SK-N-DZ (cell line): ENCODE measurements around the gene NR1H2.

ENCODE experiments used
- DNase-seq: peaks from one replicate; pipeline ENCODE4 v3.0.0-alpha.2; 2015; ENCODE audit warnings: low spot score

Gene NR1H2

GRCh38 chr19:50401605-50402450 lies 25.6 kb downstream of the NR1H2 start:
- no peak for DNase-seq

DNA sequence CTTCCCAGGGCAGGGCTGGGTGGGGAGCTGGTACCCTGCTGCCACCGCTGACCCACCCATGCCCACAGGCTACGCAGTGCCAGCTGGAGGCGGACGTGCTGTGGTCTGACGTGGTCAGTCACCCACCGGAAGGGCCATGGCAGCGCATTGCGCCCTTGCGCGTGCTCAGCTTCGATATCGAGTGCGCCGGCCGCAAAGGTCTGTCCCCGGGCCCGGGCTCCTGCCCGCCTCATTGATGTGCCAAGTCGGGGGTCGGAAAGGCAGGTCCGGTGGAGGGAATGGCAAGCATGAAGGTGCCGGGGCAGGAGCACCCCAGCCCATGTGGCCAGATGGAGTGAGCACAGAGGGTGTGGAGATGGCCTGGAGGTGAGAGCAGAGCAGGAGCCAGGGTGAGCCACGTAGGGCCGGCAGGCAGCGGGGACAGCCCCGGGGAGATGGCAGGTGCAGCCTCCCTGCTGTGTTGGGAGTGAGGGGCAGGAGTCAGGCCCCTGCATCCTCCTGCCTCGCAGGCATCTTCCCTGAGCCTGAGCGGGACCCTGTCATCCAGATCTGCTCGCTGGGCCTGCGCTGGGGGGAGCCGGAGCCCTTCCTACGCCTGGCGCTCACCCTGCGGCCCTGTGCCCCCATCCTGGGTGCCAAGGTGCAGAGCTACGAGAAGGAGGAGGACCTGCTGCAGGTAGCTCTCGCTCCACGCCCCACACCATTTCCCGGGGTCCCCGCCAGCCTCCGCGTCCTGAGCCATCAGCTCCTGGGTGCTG lies 26.5 kb downstream of the NR1H2 start:
- DNase-seq = no peak

DNA sequence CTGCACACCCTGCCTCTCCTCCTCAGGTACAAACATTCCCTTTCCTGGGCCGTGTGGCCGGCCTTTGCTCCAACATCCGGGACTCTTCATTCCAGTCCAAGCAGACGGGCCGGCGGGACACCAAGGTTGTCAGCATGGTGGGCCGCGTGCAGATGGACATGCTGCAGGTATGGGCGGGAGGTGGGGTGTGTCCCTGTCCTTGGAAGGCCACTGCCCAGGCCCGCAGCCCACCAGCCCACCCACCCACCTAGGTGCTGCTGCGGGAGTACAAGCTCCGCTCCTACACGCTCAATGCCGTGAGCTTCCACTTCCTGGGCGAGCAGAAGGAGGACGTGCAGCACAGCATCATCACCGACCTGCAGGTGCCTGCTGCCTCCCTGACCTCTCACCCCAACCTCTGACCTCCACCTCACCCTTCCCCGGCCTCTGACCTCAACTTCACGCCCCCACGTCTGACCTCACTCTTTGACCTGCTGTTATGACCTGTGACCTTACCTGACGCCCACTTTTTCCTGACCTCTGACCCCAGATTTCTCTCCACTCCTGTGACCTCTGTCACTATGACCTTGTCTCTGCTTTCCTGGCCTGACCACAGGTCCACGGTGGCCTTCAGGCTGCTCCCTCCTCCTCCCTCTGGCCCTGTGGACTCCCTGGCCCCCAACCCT lies 30.0 kb downstream of the NR1H2 start:
- DNase-seq = no peak

DNA sequence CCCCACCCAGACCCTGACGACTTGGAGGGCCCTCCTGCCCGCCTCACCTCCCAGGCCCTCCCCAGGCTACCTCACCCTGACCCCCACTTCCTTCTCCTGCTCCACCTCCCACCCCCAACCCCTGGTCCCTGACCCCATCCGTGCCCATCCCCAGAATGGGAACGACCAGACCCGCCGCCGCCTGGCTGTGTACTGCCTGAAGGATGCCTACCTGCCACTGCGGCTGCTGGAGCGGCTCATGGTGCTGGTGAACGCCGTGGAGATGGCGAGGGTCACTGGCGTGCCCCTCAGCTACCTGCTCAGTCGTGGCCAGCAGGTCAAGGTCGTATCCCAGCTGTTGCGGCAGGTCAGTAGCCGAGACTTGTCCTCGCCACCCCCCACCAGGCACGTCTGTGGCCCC lies 30.6 kb downstream of the NR1H2 start:
- no peak for DNase-seq

DNA sequence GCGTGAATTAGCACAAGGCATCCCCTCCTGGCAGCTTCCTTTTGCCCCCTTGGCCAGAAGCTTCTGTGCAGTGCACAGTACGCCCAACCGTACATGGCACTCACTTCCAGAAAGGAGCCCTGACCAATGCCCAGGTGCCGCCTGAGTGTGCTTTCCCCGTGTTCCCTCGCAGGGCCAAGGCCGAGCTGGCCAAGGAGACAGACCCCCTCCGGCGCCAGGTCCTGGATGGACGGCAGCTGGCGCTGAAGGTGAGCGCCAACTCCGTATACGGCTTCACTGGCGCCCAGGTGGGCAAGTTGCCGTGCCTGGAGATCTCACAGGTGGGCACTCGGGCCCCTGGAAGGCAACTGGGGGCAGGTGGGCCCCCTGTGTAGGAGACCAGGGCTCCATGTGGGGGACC lies 33.1 kb downstream of the NR1H2 start:
- DNase-seq = no peak

GRCh38 chr19:50410109-50410508 lies 33.9 kb downstream of the NR1H2 start:
- DNase-seq = no peak

DNA sequence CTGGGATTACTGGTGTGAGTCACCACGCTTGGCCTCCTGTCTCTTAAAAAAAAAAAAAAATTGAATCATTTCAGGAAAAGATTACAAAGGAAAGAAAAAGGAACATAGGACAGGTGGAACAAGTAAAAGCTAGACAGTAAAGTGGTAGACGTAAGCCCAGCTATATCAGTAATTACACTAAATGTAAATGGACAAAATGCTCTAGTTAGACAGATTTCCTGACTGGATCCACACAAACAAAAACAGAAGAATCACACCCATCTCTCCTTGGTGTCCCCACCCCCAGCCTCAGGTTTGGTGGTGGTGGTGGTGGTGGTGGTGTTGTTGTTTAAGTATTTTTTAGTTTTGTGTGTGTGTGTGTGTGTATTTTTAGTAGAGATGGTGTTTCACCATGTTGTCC lies 36.2 kb downstream of the NR1H2 start:
- DNase-seq = no peak

- no peak for DNase-seq
Measured at GRCh38 chr19:50413096-50413495, 36.8 kb downstream of the NR1H2 start.

- DNase-seq = no peak
Measured at GRCh38 chr19:50413531-50413930, 37.3 kb downstream of the NR1H2 start.

GRCh38 chr19:50414864-50415660 lies 38.8 kb downstream of the NR1H2 start:
- peak; percentile 36 for DNase-seq

GRCh38 chr19:50415661-50416033 lies 39.4 kb downstream of the NR1H2 start:
- DNase-seq = no peak

DNA sequence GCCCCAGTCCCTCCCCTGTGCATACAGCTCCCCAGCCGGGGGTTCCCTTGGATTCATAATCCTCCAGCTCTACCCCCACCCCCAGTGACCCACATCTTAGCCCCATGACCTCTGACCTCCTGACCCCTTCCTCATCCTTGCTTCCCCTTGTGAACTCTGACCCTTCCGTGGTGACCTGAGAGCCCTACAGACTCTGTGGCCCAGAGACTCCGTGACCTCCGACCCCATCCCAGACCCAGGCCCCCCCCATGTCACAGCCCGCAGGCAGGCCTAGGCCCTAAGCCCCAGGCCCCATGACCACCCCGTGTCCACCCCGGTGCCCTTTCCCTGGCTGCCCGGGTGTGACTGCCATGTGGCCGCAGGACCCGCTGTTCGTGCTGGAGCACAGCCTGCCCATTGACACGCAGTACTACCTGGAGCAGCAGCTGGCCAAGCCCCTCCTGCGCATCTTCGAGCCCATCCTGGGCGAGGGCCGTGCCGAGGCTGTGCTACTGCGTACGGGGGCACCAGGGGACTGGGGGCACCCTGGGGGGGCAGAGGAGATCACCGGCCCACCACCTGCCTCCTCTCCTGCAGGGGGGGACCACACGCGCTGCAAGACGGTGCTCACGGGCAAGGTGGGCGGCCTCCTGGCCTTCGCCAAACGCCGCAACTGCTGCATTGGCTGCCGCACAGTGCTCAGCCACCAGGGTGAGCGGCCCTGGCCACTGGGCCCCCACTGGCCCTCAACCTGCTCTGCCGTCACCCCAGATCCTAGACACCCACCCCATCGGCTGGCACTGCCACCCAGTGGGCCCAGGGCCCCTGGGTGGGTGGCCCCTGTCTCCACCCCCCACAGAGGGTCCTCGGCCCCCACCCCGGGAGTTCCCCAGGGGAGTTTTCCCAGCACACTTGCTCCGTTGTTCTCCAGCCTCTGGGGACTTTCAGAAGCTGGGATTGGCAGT lies 40.0 kb downstream of the NR1H2 start:
- no peak for DNase-seq

- no peak for DNase-seq
Measured at GRCh38 chr19:50417111-50418081, 41.1 kb downstream of the NR1H2 start.

DNA sequence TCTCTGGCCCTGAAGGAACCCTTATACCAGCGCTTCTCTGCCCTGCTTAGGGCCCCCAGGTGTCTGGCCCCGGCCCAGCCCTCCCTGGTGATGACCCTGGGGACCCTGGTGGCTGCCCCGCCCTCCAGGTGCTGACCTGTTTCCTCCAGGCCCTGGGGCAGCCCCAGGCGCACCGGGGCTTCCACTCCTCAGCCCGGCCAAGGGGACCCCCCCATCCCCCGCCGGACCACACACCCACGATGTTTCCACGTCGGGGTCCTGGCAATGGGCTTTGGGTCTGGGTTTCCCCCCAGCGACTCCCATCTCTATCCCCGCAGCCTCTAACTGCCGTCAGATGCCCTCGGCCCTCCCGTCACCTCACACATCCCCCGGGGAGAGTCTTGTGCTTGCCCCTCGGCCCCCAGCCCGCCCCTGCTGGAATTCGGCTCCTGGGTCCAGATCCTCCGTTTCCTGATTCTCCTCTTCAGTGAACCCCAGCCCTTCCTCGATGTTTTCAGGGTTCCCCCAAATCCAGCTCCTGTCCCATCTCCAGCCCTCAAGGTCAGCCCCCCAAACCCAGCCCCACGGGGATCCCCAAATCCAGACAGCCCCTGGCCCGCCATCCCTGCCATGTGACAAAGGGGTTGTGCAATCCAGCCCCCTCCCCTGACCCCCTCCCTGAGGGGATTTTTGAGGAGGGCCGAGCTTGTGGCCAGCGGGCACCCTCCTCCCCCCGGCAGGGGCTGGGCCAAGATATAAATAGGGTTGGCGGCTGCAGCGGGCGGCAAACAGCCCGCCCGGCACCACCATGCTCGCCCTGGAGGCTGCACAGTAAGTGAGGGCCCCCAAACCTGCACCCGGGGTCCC lies 42.1 kb downstream of the NR1H2 start, which contains the start of gene SPIB:
TSS of gene SPIB (plus strand) at position 763 of the 846 bp plus-strand sequence. CDS start at position 788, 25 bp downstream.
- DNase-seq = no peak

- DNase-seq = no peak
Measured at GRCh38 chr19:50419022-50419579, 42.8 kb downstream of the NR1H2 start.

DNA sequence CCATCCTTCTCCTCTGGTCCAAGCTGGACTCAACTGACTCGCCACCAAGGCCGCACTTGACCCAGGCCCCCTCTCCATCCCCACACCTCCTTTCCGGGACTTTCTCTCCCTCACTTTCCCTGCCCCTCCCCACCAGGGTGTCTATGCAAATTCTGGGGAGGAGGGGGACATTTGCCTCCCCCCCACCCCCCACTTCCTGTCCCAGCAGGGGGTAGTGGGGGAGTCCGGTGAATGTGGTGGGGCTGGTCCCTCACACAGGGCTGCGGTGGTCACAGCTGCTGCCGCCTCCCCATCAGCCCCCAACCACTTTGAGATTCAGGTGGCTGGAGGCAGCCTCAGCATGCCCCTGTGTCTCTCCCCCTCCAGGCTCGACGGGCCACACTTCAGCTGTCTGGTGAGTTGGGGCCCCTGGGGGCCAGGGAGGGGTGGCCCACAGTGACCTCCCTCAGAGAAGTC lies 43.4 kb downstream of the NR1H2 start:
- no peak for DNase-seq

DNA sequence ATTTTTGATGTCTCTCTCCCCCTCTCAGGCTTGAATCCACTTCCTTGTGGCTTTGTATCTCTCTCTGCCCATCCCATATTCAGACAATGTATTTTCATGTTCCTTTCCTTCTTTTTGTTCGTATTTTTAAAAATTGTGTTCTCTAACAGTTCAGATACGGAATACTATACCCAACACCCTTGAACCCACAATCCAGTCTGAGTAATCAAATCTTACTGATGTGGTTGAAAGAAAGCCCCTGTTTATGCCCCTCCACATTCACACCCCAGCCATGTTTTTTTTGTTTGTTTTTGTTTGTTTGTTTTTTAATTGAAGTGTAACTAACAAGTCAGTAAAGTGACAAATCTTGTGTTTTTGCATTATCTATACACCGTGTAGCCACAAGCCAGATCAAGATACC lies 43.9 kb downstream of the NR1H2 start:
- DNase-seq = no peak

DNA sequence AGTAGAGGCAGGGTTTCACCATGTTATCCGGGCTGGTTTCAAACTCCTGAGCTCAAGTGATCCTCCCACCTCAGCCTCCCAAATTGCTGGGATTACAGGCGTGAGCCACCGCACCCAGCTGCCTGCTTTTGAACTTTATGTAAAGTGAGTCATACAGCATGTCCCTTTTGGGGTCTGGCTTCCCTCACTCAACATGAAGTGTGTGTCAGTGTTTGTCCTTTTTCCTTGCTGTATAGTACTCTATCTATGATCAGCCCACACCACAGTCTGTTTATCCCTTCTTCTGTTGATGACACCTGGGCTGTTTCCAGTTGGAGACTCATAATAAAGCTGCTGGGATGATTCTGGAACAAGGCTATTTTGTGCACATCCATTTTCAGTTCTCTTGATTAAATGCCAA lies 44.6 kb downstream of the NR1H2 start:
- no peak for DNase-seq
